Neuronal stem cell (in vitro differentiated cells): ENCODE measurements around the gene SLCO1B3.

Experiments used
- DNase-seq: peaks from one replicate; pipeline ENCODE4 v3.0.0-alpha.2; 2013; ENCODE audit warnings: low spot score
- H2AFZ ChIP-seq: one replicate; pipeline ENCODE4 v1.6.1; 2013; ENCODE audit warnings: mild to moderate bottlenecking, low read length, inconsistent platforms
- H2AK5ac ChIP-seq: 2 replicates; pipeline ENCODE4 v1.6.1; 2013; ENCODE audit warnings: low read depth, mild to moderate bottlenecking, inconsistent platforms, low read length, moderate library complexity, mixed read lengths
- H2BK120ac ChIP-seq: 2 replicates; pipeline ENCODE4 v1.6.1; 2013; ENCODE audit warnings: low read depth, mild to moderate bottlenecking, inconsistent platforms, low read length, moderate library complexity, mixed read lengths
- H2BK12ac ChIP-seq: one replicate; pipeline ENCODE4 v1.6.1; 2013; ENCODE audit warnings: low read length, inconsistent platforms
- H2BK15ac ChIP-seq: 2 replicates; pipeline ENCODE4 v1.6.1; 2013; ENCODE audit warnings: mild to moderate bottlenecking, low read length, inconsistent platforms, mixed read lengths
- H2BK5ac ChIP-seq: one replicate; pipeline ENCODE4 v1.6.1; 2013; ENCODE audit warnings: inconsistent platforms, mild to moderate bottlenecking, low read length, moderate library complexity
- H3K14ac ChIP-seq: one replicate; pipeline ENCODE4 v1.6.1; 2013; ENCODE audit warnings: low read length, inconsistent platforms
- H3K18ac ChIP-seq: 2 replicates; pipeline ENCODE4 v1.6.1; 2013; ENCODE audit warnings: low read length, inconsistent platforms
- H3K23ac ChIP-seq: 2 replicates; pipeline ENCODE4 v1.6.1; 2013; ENCODE audit warnings: low read depth, mild to moderate bottlenecking, mixed read lengths, low read length, inconsistent platforms; ENCODE audit not compliant: poor library complexity
- H3K27ac ChIP-seq: replicated peaks from 3 replicates; pipeline ENCODE4 v1.5.1; 2013; ENCODE audit warnings: low read length, inconsistent platforms
- H3K27me3 ChIP-seq, 3 experiments: 2 replicates each; pipeline ENCODE4 v1.6.1; 2013; ENCODE audit warnings: low read length in 3 of 3, mild to moderate bottlenecking in 2 of 3, inconsistent platforms in 1 of 3, low read depth in 1 of 3, mixed read lengths in 1 of 3, moderate library complexity in 1 of 3; ENCODE audit not compliant: control insufficient read depth in 3 of 3, insufficient read depth in 3 of 3
- H3K36me3 ChIP-seq, 2 donors: replicated peaks in 1 of 2; 2 replicates each; pipeline ENCODE4 v1.6.1; 2013; ENCODE audit warnings: low read length in 2 of 2; ENCODE audit not compliant: control insufficient read depth in 2 of 2, insufficient read depth in 2 of 2
- H3K4ac ChIP-seq: 2 replicates; pipeline ENCODE4 v1.6.1; 2013; ENCODE audit warnings: inconsistent platforms, mild to moderate bottlenecking, low read length, moderate library complexity
- H3K4me1 ChIP-seq, 2 donors: 1 replicate in 1 of 2; 2 replicates in 1 of 2; pipeline ENCODE4 v1.6.1; 2013; ENCODE audit warnings: low read length in 2 of 2, low read depth in 1 of 2; ENCODE audit not compliant: control insufficient read depth in 2 of 2, insufficient read depth in 1 of 2
- H3K4me2 ChIP-seq: one replicate; pipeline ENCODE4 v1.6.1; 2013; ENCODE audit warnings: mild to moderate bottlenecking, low read length, inconsistent platforms; ENCODE audit not compliant: insufficient read depth, poor library complexity, severe bottlenecking
- H3K4me3 ChIP-seq, 2 donors: 2 replicates each; pipeline ENCODE4 v1.5.1; 2013; ENCODE audit warnings: low read length in 2 of 2, mild to moderate bottlenecking in 2 of 2, inconsistent platforms in 1 of 2, moderate library complexity in 1 of 2
- H3K79me1 ChIP-seq: one replicate; pipeline ENCODE4 v1.6.1; 2013; ENCODE audit warnings: low read depth, mild to moderate bottlenecking, inconsistent platforms, low read length, moderate library complexity
- H3K9ac ChIP-seq: one replicate; pipeline ENCODE4 v1.6.1; 2013; ENCODE audit warnings: mild to moderate bottlenecking, low read depth, low read length, inconsistent platforms; ENCODE audit not compliant: poor library complexity
- H3K9me3 ChIP-seq, 2 donors: replicated peaks in 1 of 2; 2 replicates each; pipeline versions ENCODE3 to v1.6.1; 2013; ENCODE audit warnings: low read length in 2 of 2, mild to moderate bottlenecking in 2 of 2, inconsistent platforms in 1 of 2, low read depth in 1 of 2, mixed read lengths in 1 of 2, moderate library complexity in 1 of 2; ENCODE audit not compliant: control insufficient read depth in 2 of 2, insufficient read depth in 1 of 2
- H4K8ac ChIP-seq: one replicate; pipeline ENCODE4 v1.6.1; 2013; ENCODE audit warnings: low read depth, mild to moderate bottlenecking, inconsistent platforms, low read length, moderate library complexity
- H4K91ac ChIP-seq: one replicate; pipeline ENCODE4 v1.6.1; 2013; ENCODE audit warnings: low read length, low read depth, mild to moderate bottlenecking, inconsistent platforms; ENCODE audit not compliant: poor library complexity
- WGBS, 2 donors: extraction: QIAGEN DNeasy Blood & Tissue Kit; methylation state at CpG; one replicate each; pipeline ENCODE4 v1.1.7; 2013; ENCODE audit warnings: missing lambda C conversion rate in 2 of 2, mixed read lengths in 1 of 2; ENCODE audit not compliant: insufficient read length in 2 of 2, insufficient replicate concordance in 1 of 2; ENCODE audit errors: extremely low coverage in 2 of 2; 5-methylcytosine and 5-hydroxymethylcytosine counted together

SLCO1B3 gene

GRCh38 chr12:20801035-20801434 is 9.5 kb upstream of the SLCO1B3 start:
- H3K27me3 ChIP-seq, result no peaks in the 10 kb centered on the region
- no peak overlapping the region for H2AK5ac ChIP-seq
- no peak overlapping the region for H2AFZ ChIP-seq
- H3K23ac ChIP-seq, result no peak overlapping the region
- no peak overlapping the region for H3K14ac ChIP-seq
- H3K18ac ChIP-seq, result no peak overlapping the region
- no peak overlapping the region for H4K91ac ChIP-seq
- H3K79me1 ChIP-seq, result no peaks in the 10 kb centered on the region
- no peak overlapping the region for H2BK5ac ChIP-seq
- H2BK15ac ChIP-seq, result no peak overlapping the region
- no peak overlapping the region for H4K8ac ChIP-seq
- H2BK12ac ChIP-seq, result no peak overlapping the region
- no peaks in the 10 kb centered on the region for H3K9me3 ChIP-seq
- H2BK120ac ChIP-seq, result no peak overlapping the region
- no peak overlapping the region for H3K4me3 ChIP-seq
- H3K4me2 ChIP-seq, result no peak overlapping the region
- no peak overlapping the region for H3K4ac ChIP-seq
- no peaks in the 10 kb centered on the region for H3K36me3 ChIP-seq
- H3K27ac ChIP-seq, result no peak overlapping the region
- H3K9ac ChIP-seq, result no peak overlapping the region
- DNase-seq, result no peak
- H3K4me1 ChIP-seq, result no peaks in the 10 kb centered on the region

GRCh38 chr12:20805921-20806320 is 4.6 kb upstream of the SLCO1B3 start:
- no peak overlapping the region for H3K23ac ChIP-seq
- WGBS, 2 donors, result no CpG with 5 or more reads among the region's 1 CpG
- H3K14ac ChIP-seq, result no peak overlapping the region
- no peak overlapping the region for H4K91ac ChIP-seq
- no peak overlapping the region for H3K4me3 ChIP-seq
- H3K9ac ChIP-seq, result no peak overlapping the region
- no peak overlapping the region for H3K27ac ChIP-seq
- DNase-seq, result no peak
- no peaks in the 10 kb centered on the region for H3K79me1 ChIP-seq
- no peak overlapping the region for H2BK120ac ChIP-seq
- no peak overlapping the region for H2BK12ac ChIP-seq
- H2BK5ac ChIP-seq, result no peak overlapping the region
- no peak overlapping the region for H3K18ac ChIP-seq
- no peak overlapping the region for H4K8ac ChIP-seq
- no peak overlapping the region for H2BK15ac ChIP-seq
- H3K27me3 ChIP-seq, result no peaks in the 10 kb centered on the region
- H3K36me3 ChIP-seq, result no peaks in the 10 kb centered on the region
- H2AFZ ChIP-seq, result no peak overlapping the region
- no peak overlapping the region for H3K4ac ChIP-seq
- H3K4me2 ChIP-seq, result no peak overlapping the region
- no peaks in the 10 kb centered on the region for H3K9me3 ChIP-seq
- no peak overlapping the region for H2AK5ac ChIP-seq
- no peaks in the 10 kb centered on the region for H3K4me1 ChIP-seq

GRCh38 chr12:20807192-20808080 is 3.1 kb upstream of the SLCO1B3 start:
- Histone ChIP-seq H3K18ac (no peak overlapping the region), H3K4me3 (no peak overlapping the region), H3K27ac (no peak overlapping the region), H2BK5ac (no peak overlapping the region), H3K9me3 (no peaks in the 10 kb centered on the region), H2BK120ac (no peak overlapping the region), H3K27me3 (no peaks in the 10 kb centered on the region), H3K4ac (no peak overlapping the region), H3K23ac (no peak overlapping the region), H3K4me2 (no peak overlapping the region), H3K36me3 (no peaks in the 10 kb centered on the region), H3K79me1 (no peaks in the 10 kb centered on the region), H4K8ac (no peak overlapping the region), H3K4me1 (no peaks in the 10 kb centered on the region), H2BK15ac (no peak overlapping the region), H2BK12ac (no peak overlapping the region), H2AK5ac (no peak overlapping the region), H2AFZ (no peak overlapping the region), H3K14ac (no peak overlapping the region), H4K91ac (no peak overlapping the region), H3K9ac (no peak overlapping the region)
- DNase-seq, result no peak
- WGBS, 2 donors, result no CpG with 5 or more reads among the region's 51 CpGs

DNA sequence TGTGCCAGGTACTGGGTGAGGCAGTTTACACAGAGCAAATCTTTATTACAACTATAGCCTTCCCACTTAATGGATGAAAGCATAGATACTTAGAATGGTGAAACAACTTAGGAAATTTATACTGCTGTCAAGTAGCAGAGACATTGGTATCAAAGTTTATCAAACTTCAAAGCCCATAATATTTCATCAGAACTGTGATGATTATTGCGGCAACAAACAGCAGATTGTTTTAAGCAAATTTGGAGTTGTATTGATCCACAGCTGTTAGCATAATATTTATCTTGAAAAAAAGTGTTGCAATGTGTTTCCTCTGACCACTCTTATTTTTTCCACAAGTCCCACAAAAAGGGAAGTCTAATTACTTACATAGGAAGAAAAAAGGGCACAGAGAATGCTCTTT is 2.0 kb upstream of the SLCO1B3 start:
- no peak overlapping the region for H3K27ac ChIP-seq
- H4K91ac ChIP-seq, result no peak overlapping the region
- no peak overlapping the region for H3K18ac ChIP-seq
- no peak overlapping the region for H3K4me2 ChIP-seq
- WGBS, 2 donors, result no CpG with 5 or more reads among the region's 1 CpG
- H4K8ac ChIP-seq, result no peak overlapping the region
- H2BK5ac ChIP-seq, result no peak overlapping the region
- H2AFZ ChIP-seq, result no peak overlapping the region
- H3K9me3 ChIP-seq, result no peaks in the 10 kb centered on the region
- no peak overlapping the region for H3K23ac ChIP-seq
- DNase-seq, result no peak
- H3K27me3 ChIP-seq, result no peaks in the 10 kb centered on the region
- H3K9ac ChIP-seq, result no peak overlapping the region
- no peak overlapping the region for H2BK15ac ChIP-seq
- no peak overlapping the region for H3K4me3 ChIP-seq
- no peaks in the 10 kb centered on the region for H3K36me3 ChIP-seq
- H3K79me1 ChIP-seq, result no peaks in the 10 kb centered on the region
- H3K4ac ChIP-seq, result no peak overlapping the region
- no peak overlapping the region for H2AK5ac ChIP-seq
- H3K4me1 ChIP-seq, result no peaks in the 10 kb centered on the region
- no peak overlapping the region for H2BK120ac ChIP-seq
- H2BK12ac ChIP-seq, result no peak overlapping the region
- H3K14ac ChIP-seq, result no peak overlapping the region
